Stimulated activated CD8-positive, alpha-beta memory T cell treated with anti-CD3 and anti-CD28 coated beads, Interleukin-15, amount 100 ng/mL, for 24 hours (primary cell): Measurements from ENCODE around the gene ZNG1F.
"Not testable (repeated sequence)": the region's sequence is repeated elsewhere in the genome, so short reads cannot be mapped to it uniquely, and the experiment has no call there.

Experiments used
- DNase-seq: peaks from one replicate; pipeline ENCODE4 v3.0.0-alpha.2; 2020; ENCODE audit warnings: low read depth

The ZNG1F gene

GRCh38 chr9:41189217-41189616, at the start of gene ZNG1F:
TSS of gene ZNG1F (minus strand) at chr9:41189317. CDS start at chr9:41189258, 59 bp downstream.
- DNase-seq = not testable (repeated sequence)

GRCh38 chr9:41237110-41237749, 48.1 kb upstream of the ZNG1F start:
- DNase-seq = not testable (repeated sequence)

DNA sequence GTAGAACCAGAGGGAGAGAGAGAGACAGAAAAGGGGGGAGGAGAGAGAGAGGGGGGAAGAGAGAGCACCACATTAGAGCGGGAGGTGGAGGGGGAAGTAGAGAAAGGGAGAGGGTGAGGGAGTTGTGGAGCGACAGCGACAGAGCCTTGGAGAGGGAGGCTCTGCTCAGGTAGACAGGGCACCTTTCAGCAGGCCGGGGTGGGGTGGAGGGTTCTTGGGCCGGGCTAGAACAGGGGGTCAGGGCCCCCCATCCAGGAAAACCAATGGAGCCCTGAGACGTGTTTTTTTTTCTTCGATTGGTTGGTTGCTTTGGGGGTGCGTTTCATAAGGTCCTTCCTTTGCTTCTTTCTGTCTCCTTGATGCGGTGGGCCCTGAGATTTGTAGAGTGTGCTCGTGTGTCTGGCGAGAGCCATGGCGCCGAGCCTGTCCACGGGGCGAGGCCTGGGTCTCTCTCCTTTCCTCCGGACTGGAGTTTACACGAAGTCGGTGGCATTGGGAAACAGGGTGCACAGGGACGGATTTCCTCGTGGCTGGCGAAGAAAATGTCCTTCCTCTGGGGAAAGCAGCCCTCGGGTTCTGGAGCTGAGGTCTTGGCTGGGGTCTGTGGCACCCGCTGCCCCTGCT, 47.5 kb upstream of the ZNG1F start:
- not testable (repeated sequence) for DNase-seq

GRCh38 chr9:41234811-41235805, 46.0 kb upstream of the ZNG1F start:
- not testable (repeated sequence) for DNase-seq

GRCh38 chr9:41234221-41234620, 45.1 kb upstream of the ZNG1F start:
- not testable (repeated sequence) for DNase-seq

DNA sequence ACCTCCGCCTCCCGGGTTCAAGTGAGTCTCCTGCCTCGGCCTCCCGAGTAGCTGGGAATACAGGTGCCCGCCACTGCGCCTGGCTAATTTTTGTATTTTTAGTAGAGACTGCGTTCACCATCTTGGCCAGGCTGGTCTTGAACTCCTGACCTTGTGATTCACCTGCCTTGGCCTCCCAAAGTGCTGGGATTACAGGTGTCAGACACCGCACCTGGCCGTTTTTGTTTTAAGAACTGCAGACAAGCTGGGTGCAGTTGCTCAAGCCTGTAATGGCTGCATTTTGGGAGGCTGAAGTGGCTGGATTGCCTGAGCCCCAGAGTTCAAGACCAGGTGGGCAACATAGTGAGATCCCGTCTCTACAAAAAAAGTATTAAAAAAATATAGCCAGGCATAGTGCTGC, 43.2 kb upstream of the ZNG1F start:
- not testable (repeated sequence) for DNase-seq

- not testable (repeated sequence) for DNase-seq
These were observed 41.3 kb upstream of the ZNG1F start for GRCh38 chr9:41230418-41230817.

DNA sequence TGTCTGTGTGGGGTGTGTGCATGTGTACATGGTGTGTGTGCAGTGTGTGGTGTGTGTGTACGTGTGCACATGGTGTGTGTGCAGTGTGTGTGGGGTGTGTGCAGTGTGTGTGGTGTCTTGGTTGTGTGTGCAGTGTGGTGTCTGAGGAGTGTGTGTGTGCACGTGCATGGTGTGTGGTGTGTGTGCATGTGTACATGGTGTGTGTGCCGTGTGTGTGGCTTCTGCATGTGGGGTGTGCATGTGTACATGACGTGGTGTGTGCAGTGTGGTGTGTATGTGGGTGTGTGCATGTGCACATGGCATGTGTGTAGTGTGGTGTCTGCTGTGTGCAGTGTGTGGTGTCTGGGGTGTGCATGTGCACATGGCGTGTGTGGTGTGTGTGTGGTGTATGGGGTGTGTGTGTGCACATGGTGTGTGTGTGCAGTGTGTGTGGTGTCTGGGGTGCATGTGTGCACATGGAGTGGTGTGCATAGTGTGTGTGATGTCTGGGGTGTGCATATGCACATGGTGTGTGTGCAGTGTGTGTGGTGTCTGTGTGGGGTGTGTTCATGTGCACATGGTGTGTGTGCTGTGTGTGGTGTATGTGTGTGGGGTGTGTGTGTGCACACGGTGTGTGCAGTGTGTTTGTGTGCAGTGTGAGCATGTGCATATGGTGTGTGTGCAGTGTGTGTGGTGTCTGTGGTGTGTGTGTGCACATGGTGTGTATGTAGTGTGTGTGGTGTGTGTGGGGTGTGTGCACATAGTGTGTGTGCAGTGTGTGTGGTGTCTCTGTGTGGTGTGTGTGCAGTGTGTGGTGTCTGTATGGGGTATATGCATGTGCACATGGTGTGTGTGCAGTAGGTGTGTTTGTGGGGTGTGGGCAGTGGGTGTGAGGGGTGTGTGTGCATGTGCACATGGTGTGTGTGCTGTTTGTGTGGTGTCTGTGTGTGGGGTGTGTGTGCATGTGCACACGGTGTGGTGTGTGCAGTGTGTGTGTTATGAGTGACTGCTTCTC, 40.6 kb upstream of the ZNG1F start:
- DNase-seq = no peak

GRCh38 chr9:41219831-41220230, 30.7 kb upstream of the ZNG1F start:
- DNase-seq = not testable (repeated sequence)

DNA sequence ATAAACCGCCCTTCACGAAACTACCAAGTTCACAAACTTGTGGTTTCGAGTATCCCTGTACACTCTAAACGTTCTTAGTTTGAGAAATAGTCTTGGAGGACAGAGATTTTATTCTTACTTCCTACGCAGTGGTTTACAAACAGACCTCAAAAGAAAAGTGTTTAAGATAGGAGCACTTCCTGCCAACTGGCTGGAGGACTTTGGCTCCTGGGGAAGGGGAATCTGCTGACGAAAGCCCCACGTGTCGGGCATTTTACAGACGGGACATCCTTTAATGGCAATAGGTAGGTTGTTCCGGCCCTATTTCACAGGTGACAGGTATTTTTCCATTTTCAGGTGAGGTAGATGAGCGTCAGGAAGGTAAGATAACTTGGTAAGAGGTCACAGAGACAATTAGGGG, 678 bp downstream of the ZNG1F start:
- DNase-seq = not testable (repeated sequence)

DNA sequence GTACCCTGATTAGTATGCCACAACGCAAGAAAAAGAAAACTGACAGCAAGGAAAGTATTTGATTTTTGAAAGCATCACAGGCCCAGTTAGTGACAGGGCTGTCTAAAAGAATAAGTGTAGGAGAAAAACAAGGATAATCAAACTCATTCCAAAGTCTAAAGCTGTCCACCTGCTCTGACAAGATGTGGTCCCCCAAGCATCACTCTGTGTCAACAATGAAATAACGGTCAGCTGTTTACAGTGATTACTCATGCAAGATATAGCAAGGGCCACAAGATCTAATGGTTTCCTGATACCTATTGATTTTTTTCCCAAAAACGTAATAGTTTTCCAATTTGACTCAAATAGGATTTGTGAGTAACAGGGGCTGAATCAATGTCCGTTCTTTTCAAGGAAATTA, 14.1 kb downstream of the ZNG1F start:
- not testable (repeated sequence) for DNase-seq

- DNase-seq = not testable (repeated sequence)
These were observed 39.0 kb downstream of the ZNG1F start for GRCh38 chr9:41150116-41150515.

DNA sequence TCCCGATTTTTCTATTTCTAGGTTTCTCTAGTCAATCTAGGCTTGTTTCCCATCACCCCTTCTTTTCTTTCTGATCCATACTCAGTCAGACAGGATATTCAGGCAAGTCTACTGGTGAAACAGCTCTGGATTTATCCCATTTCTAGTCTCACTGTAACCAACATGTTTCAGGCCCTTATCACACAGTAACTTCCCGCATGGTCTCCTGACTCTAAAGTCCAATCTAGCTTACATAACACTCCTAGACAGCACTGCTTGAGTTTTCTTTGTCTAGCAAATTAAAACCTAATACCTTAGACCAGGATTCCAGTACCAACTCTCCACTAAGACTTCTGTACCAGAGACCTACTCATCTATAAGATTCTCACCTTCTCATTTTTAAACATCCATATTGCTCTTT, 47.2 kb downstream of the ZNG1F start:
- not testable (repeated sequence) for DNase-seq

- not testable (repeated sequence) for DNase-seq
These were observed 60.5 kb downstream of the ZNG1F start, which contains the start of gene FOXD4L6 for GRCh38 chr9:41128581-41128980. TSS of gene FOXD4L6 (minus strand) at chr9:41128681. CDS start at chr9:41128383, 298 bp downstream.

DNA sequence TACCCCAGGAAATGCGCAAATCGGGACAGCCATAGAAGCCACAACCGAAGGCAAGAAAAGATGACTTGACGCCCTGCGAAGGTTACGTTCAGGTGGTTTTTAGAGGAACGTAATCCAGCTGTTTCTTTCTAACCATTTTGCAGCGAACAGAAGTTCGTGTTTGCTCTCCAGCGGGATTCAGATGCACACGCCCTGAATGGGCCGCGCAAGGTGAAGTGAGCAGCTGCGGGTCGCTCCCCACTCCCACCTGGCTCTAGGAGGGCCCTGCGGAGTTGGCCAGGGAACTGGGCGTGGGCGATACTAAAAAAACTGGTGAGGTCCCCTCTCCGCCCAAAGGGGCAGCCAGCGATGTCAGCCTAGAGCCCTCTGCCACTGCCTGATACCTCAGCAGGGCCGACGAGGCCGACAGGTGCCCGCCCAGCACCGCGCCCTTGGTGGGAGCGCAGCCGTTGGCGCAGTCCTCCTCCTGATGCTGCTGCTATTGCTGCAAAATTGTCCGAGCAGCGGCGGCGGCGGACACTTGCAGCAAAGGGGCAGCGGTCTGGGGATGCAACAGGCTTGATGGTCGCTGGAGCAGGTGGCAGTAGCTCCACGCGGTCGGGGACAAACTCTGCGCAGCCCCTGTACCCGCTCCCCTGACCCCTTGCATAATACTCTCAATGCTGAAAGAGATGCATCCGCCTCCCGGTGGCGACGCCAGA, 62.2 kb downstream of the ZNG1F start:
- DNase-seq = not testable (repeated sequence)

- DNase-seq = not testable (repeated sequence)
These were observed 63.2 kb downstream of the ZNG1F start for GRCh38 chr9:41125936-41126335.

DNA sequence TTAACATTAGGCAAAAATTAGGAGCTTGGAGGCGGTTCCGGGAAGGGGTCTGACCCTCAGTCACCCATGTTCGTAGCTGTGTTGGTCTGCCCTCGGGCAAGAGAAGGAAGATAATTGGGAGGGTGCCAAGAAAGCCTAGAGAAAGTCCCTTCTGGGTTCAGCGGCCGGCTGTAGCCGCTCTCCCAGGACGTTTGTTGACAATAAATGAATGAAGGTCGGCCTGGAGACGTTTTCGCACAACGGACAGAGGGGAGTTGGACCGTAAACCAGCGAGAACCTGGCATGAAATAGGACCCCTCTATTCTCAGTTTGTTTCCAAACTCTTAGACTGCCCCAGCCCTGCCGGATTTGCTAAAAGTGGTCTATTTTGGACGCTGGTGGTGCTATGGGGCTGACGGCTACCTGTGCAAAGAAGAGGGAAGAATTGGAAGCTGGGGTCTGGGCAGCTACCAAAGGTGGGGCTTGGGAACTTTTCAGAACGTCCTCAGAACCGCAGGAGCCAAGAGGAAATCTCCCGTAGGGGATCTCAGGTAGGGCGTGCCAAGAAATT, 63.9 kb downstream of the ZNG1F start:
- DNase-seq = not testable (repeated sequence)

- DNase-seq = not testable (repeated sequence)
These were observed 64.6 kb downstream of the ZNG1F start for GRCh38 chr9:41124250-41125108.

- DNase-seq = not testable (repeated sequence)
These were observed 65.3 kb downstream of the ZNG1F start for GRCh38 chr9:41123812-41124211.
